HepG2 (cell line): ENCODE results near the gene SLC25A10. TPM values are rescaled to one million over a fixed set of nuclear protein-coding genes. Genes with fewer than 3 reads are reported as not detected.

Experiments
- ATAC-seq: fragments of 200-7000 bp; cut with Tn5 transposase; 3 replicates; pipeline ENCODE4 v1.9.1; 2020; ENCODE audit warnings: mild to moderate bottlenecking, moderate library complexity
- BruUV-seq: library from RNA; stranded (reverse); fragments of 400-500 nt; replicated peaks from 2 replicates; lab custom pipeline; 2021; lab: Mats Ljungman, UMichigan
- CTCF ChIA-PET: fragments of 300-600 bp; formaldehyde crosslinking; extraction: SDS; loops from one replicate; lab custom pipeline; 2021; ENCODE audit warnings: low total read pairs, inconsistent platforms, low intra/inter-chr PET ratio; lab: Yijun Ruan, JAX
- POLR2A ChIA-PET: fragments of 350-600 bp; sonication (Branson Sonifier 250); formaldehyde crosslinking; loops from one replicate; lab custom pipeline; 2020; ENCODE audit warnings: antibody characterized with exemption, inconsistent platforms; lab: Yijun Ruan, JAX
- DNase-seq: peaks from one replicate; pipeline ENCODE4 v3.0.0-alpha.2; 2015; ENCODE audit warnings: low spot score
- FAIRE-seq: peaks from 3 replicates; lab custom pipeline; 2011; peaks lifted over from hg19 to GRCh38; lab: Jason Lieb, UNC
- H2AFZ ChIP-seq: one replicate; pipeline ENCODE4 v1.6.1; 2011; ENCODE audit warnings: low read length, inconsistent platforms
- H3K27ac ChIP-seq: fragments of 300-600 bp; 3 replicates; pipeline ENCODE4 v1.8.0; 2011; ENCODE audit warnings: mixed run types, mild to moderate bottlenecking, mixed read lengths, low read length, inconsistent platforms; ENCODE audit not compliant: insufficient read depth; ENCODE audit errors: extremely low read length
- H3K27me3 ChIP-seq, 2 experiments: fragments of 200-600 bp in 1 of 2; 2 replicates in 1 of 2; 3 replicates in 1 of 2; pipeline versions ENCODE4 v1.6.0 to v1.8.0; 2011; ENCODE audit warnings: low read length in 2 of 2, mild to moderate bottlenecking in 2 of 2, moderate library complexity in 2 of 2, inconsistent platforms in 1 of 2; ENCODE audit not compliant: insufficient read depth in 2 of 2, control insufficient read depth in 1 of 2
- H3K36me3 ChIP-seq, 2 experiments: fragments of 200-600 bp in 1 of 2; replicated peaks in 1 of 2; 2 replicates in 1 of 2; 3 replicates in 1 of 2; pipeline versions ENCODE4 v1.5.1 to v1.8.0; 2011; ENCODE audit warnings: low read length in 2 of 2, inconsistent platforms in 1 of 2; ENCODE audit not compliant: insufficient read depth in 2 of 2, control insufficient read depth in 1 of 2
- H3K4me1 ChIP-seq: 2 replicates; pipeline ENCODE4 v1.5.1; 2012; ENCODE audit warnings: low read length, inconsistent platforms; ENCODE audit not compliant: insufficient read depth
- H3K4me2 ChIP-seq: 2 replicates; pipeline ENCODE4 v1.6.0; 2011; ENCODE audit warnings: low read depth, low read length, inconsistent platforms
- H3K4me3 ChIP-seq, 3 experiments: fragments of 200-600 bp in 1 of 3; sonication (generic), shearing (Covaris generic) in 1 of 3; replicated peaks in 1 of 3; 2 replicates each; pipeline ENCODE4 v1.5.1; 2011 to 2016; ENCODE audit warnings: low read length in 3 of 3, inconsistent platforms in 2 of 3, low read depth in 2 of 3, mild to moderate bottlenecking in 2 of 3, control low read depth in 1 of 3, mixed read lengths in 1 of 3; ENCODE audit not compliant: insufficient read depth in 1 of 3
- H3K79me2 ChIP-seq: one replicate; pipeline ENCODE4 v1.6.1; 2011; ENCODE audit warnings: low read length, inconsistent platforms; ENCODE audit not compliant: insufficient read depth
- H3K9ac ChIP-seq: 2 replicates; pipeline ENCODE4 v1.6.0; 2011; ENCODE audit warnings: mild to moderate bottlenecking, low read depth, low read length, inconsistent platforms; ENCODE audit not compliant: insufficient read depth
- H3K9me3 ChIP-seq: 2 replicates; pipeline ENCODE4 v1.5.1; 2012; ENCODE audit warnings: mild to moderate bottlenecking, low read length
- H4K20me1 ChIP-seq: 2 replicates; pipeline ENCODE4 v1.6.0; 2011; ENCODE audit warnings: inconsistent platforms, mild to moderate bottlenecking, low read length, moderate library complexity; ENCODE audit not compliant: insufficient read depth
- CEBPG ChIP-seq: IDR thresholded peaks from 2 replicates; pipeline ENCODE4 v1.6.1; 2016
- HDAC6 ChIP-seq: fragments of 200-600 bp; sonication (generic); IDR thresholded peaks from 2 replicates; pipeline ENCODE4 v1.7.0; 2017; ENCODE audit warnings: mild to moderate bottlenecking, antibody characterized with exemption, low read length, low read depth
- KAT7 ChIP-seq: IDR thresholded peaks from 2 replicates; pipeline ENCODE4 v1.6.1; 2018; ENCODE audit warnings: borderline replicate concordance, missing compliant biosample characterization
- MTF2 ChIP-seq: sonication (generic); formaldehyde crosslinking; IDR thresholded peaks from 2 replicates; pipeline ENCODE4 v1.5.0; 2020; ENCODE audit warnings: missing genetic modification reagents, borderline replicate concordance
- PHF21A ChIP-seq: sonication (generic); formaldehyde crosslinking; IDR thresholded peaks from 2 replicates; pipeline ENCODE4 v1.5.0; 2020; ENCODE audit warnings: mild to moderate bottlenecking, missing genetic modification reagents
- PLRG1 ChIP-seq: fragments of 450-650 bp; conservative IDR thresholded peaks from 2 replicates; pipeline ENCODE4 v1.6.1; 2016
- RXRA ChIP-seq: sonication (generic); formaldehyde crosslinking; IDR thresholded peaks from 2 replicates; pipeline ENCODE4 v1.5.1; 2020; ENCODE audit warnings: missing genetic modification reagents
- SMAD9 ChIP-seq: sonication (generic); formaldehyde crosslinking; IDR thresholded peaks from 2 replicates; pipeline ENCODE4 v1.5.1; 2020; ENCODE audit warnings: mild to moderate bottlenecking, missing genetic modification reagents
- ZNF326 ChIP-seq: sonication (generic); formaldehyde crosslinking; IDR thresholded peaks from 2 replicates; pipeline ENCODE4 v1.4.0; 2020; ENCODE audit warnings: missing genetic modification reagents, borderline replicate concordance
- WGBS: methylation state at CpG from one replicate; pipeline ENCODE4 v1.1.6; 2017; ENCODE audit warnings: low lambda C conversion rate; 5-methylcytosine and 5-hydroxymethylcytosine counted together
- in situ Hi-C: cut with HindIII; loops from 2 replicates; pipeline ENCODE4 v1.10.0; 2017; ENCODE audit warnings: low pct_unique_long_range_greater_than_20kb; ENCODE audit not compliant: extremely low pct_ligation_motif_present
- intact Hi-C: fragments of 100-400 bp; cut with micrococcal nuclease; formaldehyde crosslinking; loops from one replicate; pipeline ENCODE4 v1.10.0; 2022; ENCODE audit not compliant: unreplicated experiment
- polyA plus RNA-seq, 8 experiments: library from polyadenylated mRNA; depleted of rRNA in 3 of 8; stranded (reverse) in 7 of 8; unstranded in 1 of 8; fragments of >200 nt; fragmentation: Illumina TruSeq in 4 of 8; extraction: Trizol in 4 of 8; gene quantifications; 2 replicates each; pipeline versions ENCODE4 v1.2.1 to v1.2.3, GENCODE V29; 2011 to 2016; ENCODE audit warnings: low read depth in 4 of 8, missing spikeins in 1 of 8, mixed read lengths in 1 of 8; ENCODE audit not compliant: insufficient read depth in 1 of 8
- total RNA-seq, 5 experiments: library from RNA; depleted of rRNA; stranded (reverse); fragments of >200 nt; fragmentation: Illumina TruSeq; extraction: Trizol; gene quantifications; 2 replicates each; pipeline ENCODE4 v1.2.3, GENCODE V29; 2016; ENCODE audit warnings: low read depth in 1 of 5
- TF ChIP-seq, protein P1 (sequence below): sonication (generic); formaldehyde crosslinking; IDR thresholded peaks from 2 replicates; pipeline ENCODE4 v1.4.0; 2020; ENCODE audit warnings: missing genetic modification reagents
- TF ChIP-seq, protein P2 (sequence below): sonication (generic); formaldehyde crosslinking; IDR thresholded peaks from 2 replicates; pipeline ENCODE4 v1.4.0; 2020; ENCODE audit warnings: low read depth, mild to moderate bottlenecking, missing genetic modification reagents
- TF ChIP-seq, protein P3 (sequence below): sonication (generic); formaldehyde crosslinking; IDR thresholded peaks from 2 replicates; pipeline ENCODE4 v1.4.0; 2020; ENCODE audit warnings: mild to moderate bottlenecking, missing genetic modification reagents
- TF ChIP-seq, protein P4 (sequence below): sonication (generic); formaldehyde crosslinking; IDR thresholded peaks from 2 replicates; pipeline ENCODE4 v1.8.1; 2023; ENCODE audit warnings: missing genetic modification reagents, mild to moderate bottlenecking, borderline replicate concordance

The SLC25A10 gene
- total and polyA plus RNA-seq, 2 of the 13 experiments (the other 11 are each of a cell fraction or from before 2014, with no cell fraction given) = 46.5 to 140 TPM

DNA sequence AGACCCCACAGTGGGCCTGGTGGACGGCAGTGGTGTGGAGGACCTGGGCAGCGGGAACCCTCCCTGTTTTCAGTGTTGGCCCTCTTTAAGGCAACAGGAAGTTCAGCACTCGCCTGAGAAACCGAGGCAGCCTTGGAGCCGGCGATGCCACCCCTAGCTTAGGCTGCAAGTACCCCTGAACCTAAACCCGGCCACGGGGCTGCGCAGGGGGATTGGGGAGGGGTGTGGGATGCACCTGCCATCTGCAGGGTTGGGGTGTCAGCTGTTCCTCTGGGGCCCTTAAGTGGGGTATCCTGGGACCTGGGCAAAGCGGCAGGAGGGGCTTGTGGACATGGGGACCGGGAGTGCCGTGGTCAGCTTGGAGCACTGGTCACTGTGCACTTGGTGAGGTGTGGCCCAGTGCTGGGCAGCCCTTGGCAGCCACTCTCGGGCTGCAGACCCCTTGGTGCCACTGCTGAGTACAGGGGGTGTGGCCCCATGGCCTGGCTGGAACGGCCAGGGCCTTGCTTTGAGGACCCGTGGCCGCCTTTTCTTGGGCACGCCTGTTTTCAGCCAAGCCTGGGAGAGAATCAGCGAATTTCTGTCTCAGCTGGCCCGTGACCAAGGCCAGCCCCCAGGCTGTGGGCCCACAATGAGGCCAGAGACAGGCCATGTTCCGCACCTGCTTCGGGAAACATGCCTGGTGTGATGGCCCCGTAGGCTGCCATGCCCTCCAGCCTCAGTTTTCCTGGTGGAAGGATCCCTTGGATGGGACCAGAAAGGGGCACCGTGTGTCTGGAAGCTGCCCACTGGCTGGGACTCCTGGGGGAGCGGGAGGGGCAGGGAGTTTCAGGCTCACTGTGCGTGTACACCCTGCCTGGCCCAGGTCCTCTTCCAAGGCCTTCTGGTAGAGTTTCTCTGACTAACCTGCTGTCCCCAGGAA, 4.1 kb upstream of the SLC25A10 start:
- Histone ChIP-seq H3K27me3 (no peaks in the 10 kb centered on the region; a peak in 1 of 5 replicates), H3K9me3 (no peaks in the 10 kb centered on the region), H3K27ac (no peak overlapping the region), H3K4me3 (no peak overlapping the region), H2AFZ (no peak overlapping the region), H3K4me2 (no peak overlapping the region), H3K9ac (no peak overlapping the region), H3K4me1 (peaks cover 32% of the 10 kb centered on the region), H4K20me1 (no peaks in the 10 kb centered on the region), H3K79me2 (peaks cover 28% of the 10 kb centered on the region), H3K36me3 (peaks cover 18 to 37% of the 10 kb centered on the region in 2 experiments)
- no peak for ATAC-seq
- WGBS = 100% methylated on average over 8 of the region's 25 CpGs
- DNase-seq = no peak
- no peak for FAIRE-seq
- BruUV-seq = no TSS peak
- intact Hi-C loops = no loop called here
- in situ Hi-C loops = no loop called here
- POLR2A ChIA-PET = interaction anchor here (1.3 to 4.2 kb wide), 4 partner anchors 19 to 153 kb away, joined by 3 to 25 read pairs (median 10); partner anchors contain the start of genes ARL16, HGS and P4HB
- CTCF ChIA-PET = no interaction called here
- TF ChIP-seq, protein P1, sequence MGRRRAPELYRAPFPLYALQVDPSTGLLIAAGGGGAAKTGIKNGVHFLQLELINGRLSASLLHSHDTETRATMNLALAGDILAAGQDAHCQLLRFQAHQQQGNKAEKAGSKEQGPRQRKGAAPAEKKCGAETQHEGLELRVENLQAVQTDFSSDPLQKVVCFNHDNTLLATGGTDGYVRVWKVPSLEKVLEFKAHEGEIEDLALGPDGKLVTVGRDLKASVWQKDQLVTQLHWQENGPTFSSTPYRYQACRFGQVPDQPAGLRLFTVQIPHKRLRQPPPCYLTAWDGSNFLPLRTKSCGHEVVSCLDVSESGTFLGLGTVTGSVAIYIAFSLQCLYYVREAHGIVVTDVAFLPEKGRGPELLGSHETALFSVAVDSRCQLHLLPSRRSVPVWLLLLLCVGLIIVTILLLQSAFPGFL (CRISPR knock-in tag) = no peak
- TF ChIP-seq PHF21A (no peak), CEBPG (CRISPR knock-in tag) (no peak), PLRG1 (no peak), SMAD9 (no peak), RXRA (CRISPR knock-in tag) (0 out of 2 replicates have a peak, but pooled peaks have one; percentile 3), ZNF326 (CRISPR knock-in tag) (no peak), HDAC6 (no peak), MTF2 (CRISPR knock-in tag) (no peak), KAT7 (CRISPR knock-in tag) (no peak)
- TF ChIP-seq, protein P2, sequence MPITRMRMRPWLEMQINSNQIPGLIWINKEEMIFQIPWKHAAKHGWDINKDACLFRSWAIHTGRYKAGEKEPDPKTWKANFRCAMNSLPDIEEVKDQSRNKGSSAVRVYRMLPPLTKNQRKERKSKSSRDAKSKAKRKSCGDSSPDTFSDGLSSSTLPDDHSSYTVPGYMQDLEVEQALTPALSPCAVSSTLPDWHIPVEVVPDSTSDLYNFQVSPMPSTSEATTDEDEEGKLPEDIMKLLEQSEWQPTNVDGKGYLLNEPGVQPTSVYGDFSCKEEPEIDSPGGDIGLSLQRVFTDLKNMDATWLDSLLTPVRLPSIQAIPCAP = no peak
- TF ChIP-seq, protein P3, sequence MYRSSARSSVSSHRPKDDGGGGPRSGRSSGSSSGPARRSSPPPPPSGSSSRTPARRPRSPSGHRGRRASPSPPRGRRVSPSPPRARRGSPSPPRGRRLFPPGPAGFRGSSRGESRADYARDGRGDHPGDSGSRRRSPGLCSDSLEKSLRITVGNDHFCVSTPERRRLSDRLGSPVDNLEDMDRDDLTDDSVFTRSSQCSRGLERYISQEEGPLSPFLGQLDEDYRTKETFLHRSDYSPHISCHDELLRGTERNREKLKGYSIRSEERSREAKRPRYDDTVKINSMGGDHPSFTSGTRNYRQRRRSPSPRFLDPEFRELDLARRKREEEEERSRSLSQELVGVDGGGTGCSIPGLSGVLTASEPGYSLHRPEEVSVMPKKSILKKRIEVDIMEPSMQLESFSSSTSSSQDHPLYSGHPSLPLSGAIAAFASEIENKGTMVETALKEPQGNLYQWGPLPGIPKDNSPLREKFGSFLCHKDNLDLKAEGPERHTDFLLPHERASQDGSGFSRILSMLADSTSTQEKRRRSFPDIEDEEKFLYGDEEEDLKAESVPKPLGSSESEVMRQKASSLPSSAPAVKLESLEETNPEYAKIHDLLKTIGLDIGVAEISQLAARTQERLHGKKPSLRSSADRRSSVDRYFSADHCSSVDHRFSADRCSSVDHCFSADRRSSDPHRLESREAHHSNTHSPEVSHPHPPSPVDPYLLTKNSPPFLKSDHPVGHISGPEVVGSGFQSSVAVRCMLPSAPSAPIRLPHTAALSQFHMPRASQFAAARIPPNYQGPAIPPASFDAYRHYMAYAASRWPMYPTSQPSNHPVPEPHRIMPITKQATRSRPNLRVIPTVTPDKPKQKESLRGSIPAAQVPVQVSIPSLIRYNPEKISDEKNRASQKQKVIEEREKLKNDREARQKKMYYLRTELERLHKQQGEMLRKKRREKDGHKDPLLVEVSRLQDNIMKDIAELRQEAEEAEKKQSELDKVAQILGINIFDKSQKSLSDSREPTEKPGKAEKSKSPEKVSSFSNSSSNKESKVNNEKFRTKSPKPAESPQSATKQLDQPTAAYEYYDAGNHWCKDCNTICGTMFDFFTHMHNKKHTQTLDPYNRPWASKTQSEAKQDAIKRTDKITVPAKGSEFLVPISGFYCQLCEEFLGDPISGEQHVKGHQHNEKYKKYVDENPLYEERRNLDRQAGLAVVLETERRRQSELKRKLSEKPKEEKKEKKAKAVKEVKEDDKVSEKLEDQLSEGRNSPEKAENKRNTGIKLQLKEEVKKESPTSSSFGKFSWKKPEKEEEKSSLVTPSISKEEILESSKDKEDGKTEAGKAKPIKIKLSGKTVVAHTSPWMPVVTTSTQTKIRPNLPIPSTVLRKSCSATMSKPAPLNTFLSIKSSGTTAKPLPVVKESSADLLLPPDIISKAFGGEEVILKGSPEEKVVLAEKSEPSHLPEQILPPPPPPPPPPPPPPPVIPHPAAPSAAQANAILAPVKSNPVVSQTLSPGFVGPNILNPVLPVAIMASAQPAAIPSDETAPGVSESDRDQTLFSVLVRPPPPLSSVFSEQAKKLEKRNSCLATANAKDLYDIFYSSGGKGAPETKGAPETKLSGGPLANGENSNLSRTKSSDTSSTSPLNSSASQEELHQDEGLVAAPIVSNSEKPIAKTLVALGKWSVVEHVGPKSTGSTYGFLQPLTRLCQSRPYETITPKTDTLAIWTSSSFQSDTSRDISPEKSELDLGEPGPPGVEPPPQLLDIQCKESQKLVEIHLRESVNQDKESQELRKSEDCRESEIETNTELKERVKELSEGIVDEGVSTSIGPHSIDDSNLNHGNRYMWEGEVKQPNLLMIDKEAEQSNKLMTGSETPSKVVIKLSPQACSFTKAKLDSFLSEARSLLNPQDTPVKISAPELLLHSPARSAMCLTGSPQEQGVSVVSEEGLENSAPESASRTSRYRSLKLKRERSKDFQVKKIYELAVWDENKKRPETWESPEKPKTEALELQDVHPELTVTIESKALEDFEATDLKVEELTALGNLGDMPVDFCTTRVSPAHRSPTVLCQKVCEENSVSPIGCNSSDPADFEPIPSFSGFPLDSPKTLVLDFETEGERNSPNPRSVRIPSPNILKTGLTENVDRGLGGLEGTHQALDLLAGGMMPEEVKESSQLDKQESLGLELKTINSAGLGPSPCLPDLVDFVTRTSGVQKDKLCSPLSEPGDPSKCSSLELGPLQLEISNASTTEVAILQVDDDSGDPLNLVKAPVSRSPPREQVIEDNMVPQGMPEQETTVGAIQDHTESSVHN (CRISPR knock-in tag) = no peak
- TF ChIP-seq, protein P4, sequence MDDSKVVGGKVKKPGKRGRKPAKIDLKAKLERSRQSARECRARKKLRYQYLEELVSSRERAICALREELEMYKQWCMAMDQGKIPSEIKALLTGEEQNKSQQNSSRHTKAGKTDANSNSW (CRISPR knock-in tag) = no peak
